ENCODE results near the gene SHC4.

DNA sequence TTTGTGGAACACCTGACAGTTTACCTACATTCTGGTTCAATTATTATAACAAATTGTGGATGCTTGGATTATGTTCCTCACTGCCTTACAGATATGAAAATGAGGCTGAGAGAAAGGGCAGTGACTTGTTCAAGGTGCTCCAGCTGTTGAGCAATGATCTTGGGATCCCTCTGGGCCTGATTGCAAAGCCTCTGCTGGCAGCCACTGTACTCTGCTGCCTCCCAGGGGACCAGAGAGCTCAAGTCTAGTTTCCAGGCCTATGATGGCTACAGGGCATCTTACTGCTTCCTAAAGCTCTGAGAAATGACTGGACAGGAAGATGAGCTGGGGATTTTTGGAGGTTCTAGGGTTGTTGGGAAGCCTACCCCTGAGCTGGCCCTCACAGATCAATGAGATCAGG is 2.3 kb upstream of the SHC4 start:
- TF ChIP-seq CTCF (IDR thresholded peaks at IDR 0.05) (no peak), ZFX (IDR thresholded peaks at IDR 0.05; ENCODE audit: borderline replicate concordance) (no peak)

Data from 22Rv1 (cell line).